ENCODE results near the gene TOP3A.

TOP3A gene

DNA sequence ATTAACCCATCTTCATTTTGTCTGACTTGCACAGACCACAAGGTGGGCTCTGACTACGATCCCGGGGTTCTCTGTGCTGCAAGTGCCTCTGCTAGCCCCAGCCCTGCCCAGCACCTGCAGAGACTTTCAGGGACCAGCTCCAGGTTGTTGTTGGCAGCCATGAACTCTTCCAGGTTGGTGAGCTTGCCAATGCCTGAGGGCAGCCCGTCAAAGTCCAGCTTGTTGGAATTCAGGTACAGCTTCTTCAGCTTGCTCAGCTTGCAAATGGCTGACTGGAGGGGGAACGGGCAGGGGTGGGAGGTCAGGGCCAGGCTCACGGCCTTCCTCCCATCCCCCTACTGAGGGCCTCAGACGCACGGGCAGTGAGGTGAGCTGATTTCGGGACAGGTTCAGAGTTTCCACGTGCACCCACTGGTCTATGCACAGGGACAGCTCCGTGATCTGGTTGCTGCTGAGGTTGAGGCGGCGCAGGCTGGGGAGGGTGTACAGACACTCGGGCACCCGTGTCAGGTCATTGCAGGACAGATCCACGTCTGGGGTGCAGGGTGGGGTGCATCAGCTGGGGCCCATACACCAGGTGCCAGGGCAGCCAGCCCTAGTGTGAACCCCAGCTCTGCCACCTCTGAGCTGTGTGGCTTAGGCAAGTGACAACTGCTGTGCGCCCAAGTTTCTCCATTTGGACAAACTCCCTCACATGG lies 61.5 kb downstream of the TOP3A start:
- DNase-seq (ENCODE audit: low read depth): no peak

- DNase-seq (ENCODE audit: low read depth): no peak
Measured at GRCh38 chr17:18252160-18252559, 62.6 kb downstream of the TOP3A start.

- no peak for DNase-seq (ENCODE audit: low read depth)
Measured at GRCh38 chr17:18251204-18251603, 63.6 kb downstream of the TOP3A start.

GRCh38 chr17:18250708-18251107 lies 64.1 kb downstream of the TOP3A start:
- DNase-seq (ENCODE audit: low read depth): no peak

- DNase-seq (ENCODE audit: low read depth): no peak
Measured at GRCh38 chr17:18250259-18250658, 64.5 kb downstream of the TOP3A start.

- DNase-seq (ENCODE audit: low read depth): no peak
Measured at GRCh38 chr17:18248811-18249210, 66.0 kb downstream of the TOP3A start.

DNA sequence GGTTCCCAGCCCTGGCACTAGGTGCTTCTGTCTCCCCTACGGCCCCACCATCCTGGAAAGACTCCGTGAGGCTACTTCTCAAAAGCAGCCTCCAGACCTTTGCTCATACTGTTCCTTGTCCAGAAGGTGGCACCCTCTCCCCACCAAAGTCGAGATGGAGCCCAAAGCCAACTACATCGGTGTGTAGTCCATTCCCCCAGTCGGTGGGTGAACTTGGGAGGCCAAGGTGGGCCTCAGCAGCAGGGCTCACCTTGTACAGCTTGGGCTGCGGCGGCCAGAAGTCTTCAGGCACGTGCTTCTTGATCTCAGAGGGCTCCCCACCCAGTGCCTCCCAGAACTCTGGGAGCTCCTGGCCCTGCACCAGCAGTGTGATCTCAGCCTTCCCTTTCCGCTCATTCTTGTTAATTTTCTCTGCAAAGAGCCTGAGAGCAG lies 66.5 kb downstream of the TOP3A start:
- no peak for DNase-seq (ENCODE audit: low read depth)

DNA sequence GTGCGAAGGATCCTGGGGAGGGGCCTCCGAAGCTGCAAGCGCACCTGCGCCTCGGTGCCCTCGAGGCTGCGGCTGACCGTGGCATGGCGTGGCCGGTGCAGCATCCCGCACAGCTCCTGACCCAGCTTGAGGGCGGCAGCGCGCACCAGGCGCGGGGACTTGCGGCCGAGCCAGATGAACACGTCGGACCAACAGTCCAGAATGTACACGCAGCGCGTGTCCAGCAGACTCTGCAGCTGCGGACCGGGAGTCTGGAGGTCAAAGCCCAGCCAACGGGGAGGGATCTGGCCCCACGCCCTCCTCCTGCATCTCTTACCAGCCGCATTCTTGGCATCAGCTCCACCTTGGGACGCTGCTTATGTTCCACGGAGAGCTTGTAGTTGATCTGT lies 67.2 kb downstream of the TOP3A start:
- no peak for DNase-seq (ENCODE audit: low read depth)

- DNase-seq (ENCODE audit: low read depth): no peak
Measured at GRCh38 chr17:18246880-18247612, 67.7 kb downstream of the TOP3A start.

GRCh38 chr17:18246109-18246725 lies 68.6 kb downstream of the TOP3A start:
- DNase-seq (ENCODE audit: low read depth): no peak

DNA sequence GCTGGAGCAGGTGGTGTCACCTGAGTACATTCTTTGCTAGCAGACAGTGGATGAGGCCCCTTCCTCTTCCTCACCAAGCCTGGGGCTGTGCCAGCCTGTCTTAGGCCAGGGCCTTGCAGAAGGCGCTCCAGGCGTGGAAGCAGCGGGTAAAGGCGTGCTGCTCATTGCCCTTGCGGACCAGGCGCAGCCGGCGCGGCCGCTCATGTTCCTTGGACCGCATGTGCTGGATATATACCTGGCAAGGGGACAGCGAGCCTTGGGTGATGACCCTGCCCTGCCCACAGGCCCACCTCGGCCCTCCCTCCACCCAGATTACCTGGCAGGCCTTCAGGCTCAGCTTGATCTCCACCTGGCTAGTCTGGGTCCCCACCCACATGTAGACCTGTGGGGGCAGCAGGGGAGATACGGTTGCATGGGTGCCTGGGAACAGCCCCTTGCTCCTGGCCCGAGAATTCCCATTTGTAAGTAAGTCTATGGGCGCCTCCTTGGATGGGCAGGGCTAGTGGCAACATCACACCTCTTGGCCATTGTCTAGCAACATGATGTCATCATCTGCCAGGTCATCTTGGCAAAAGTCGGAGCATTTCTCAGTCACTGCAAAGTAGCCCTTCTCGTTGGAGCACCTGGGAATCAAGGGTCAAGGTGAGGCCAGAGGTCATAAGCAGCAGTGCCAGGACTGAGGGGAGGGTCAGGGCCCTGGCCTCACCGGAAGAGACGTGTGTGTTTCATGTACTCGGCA lies 69.6 kb downstream of the TOP3A start:
- no peak for DNase-seq (ENCODE audit: low read depth)

DNA sequence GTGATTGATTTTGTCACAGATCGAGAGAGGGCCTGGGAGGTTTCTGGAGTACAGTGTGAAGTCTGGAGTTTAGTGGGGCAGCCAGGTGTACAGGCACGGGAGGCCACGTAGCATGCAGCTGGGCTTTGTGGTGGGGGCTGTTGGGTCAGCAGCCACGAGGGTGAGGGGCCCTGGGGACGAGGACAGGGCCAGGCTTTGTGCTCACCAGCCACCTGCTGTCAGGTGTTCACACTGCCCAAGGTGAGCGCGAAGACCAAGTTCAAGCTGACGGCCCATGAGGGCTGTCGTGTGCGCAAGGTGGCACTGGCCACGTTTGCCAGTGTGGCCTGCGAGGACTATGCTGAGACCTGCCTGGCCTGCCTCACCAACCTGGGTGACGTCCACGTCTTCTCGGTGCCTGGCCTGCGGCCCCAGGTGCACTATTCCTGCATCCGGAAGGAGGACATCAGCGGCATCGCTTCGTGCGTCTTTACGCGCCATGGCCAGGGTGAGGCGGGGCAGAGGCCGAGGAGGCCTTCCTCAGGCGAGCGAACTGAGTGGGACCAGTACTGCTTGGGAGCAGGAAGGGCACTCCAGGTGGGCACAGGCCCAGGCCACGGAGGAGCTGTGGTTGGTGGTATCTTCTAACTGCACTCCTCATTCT lies 73.4 kb downstream of the TOP3A start:
- DNase-seq (ENCODE audit: low read depth): no peak

DNA sequence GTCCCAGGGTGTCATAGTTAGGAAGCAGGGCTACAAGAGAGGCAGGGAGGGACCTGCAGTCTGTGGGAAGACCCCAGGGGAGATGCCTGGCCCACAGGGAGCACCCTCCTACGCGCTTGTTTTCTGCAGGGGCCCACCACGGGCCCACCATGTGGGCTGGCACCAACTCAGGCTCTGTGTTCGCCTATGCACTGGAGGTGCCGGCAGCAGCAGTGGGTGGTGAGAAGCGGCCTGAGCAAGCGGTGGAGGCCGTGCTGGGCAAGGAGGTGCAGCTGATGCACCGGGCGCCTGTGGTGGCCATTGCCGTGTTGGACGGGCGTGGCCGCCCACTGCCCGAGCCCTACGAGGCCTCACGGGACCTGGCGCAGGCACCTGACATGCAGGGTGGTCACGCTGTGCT lies 74.3 kb downstream of the TOP3A start:
- DNase-seq (ENCODE audit: low read depth): no peak

DNA sequence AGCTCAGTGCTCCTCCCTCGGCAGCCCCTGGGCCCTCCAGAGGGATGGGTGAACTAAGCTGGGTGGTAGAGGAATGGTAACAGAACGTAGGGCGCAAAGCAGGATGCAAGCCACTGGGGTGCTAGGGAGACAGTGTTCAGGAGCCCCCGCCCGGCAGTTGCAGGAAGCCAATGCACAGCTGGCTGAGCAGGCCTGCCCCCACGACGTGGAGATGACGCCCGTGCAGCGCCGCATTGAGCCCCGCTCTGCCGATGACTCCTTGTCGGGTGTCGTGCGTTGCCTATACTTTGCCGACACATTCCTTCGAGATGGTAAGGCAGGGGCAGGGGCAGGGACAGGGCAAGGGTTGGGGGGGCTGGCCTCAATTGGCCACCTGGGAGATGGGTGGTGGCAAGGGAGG lies 76.5 kb downstream of the TOP3A start:
- no peak for DNase-seq (ENCODE audit: low read depth)

DNA sequence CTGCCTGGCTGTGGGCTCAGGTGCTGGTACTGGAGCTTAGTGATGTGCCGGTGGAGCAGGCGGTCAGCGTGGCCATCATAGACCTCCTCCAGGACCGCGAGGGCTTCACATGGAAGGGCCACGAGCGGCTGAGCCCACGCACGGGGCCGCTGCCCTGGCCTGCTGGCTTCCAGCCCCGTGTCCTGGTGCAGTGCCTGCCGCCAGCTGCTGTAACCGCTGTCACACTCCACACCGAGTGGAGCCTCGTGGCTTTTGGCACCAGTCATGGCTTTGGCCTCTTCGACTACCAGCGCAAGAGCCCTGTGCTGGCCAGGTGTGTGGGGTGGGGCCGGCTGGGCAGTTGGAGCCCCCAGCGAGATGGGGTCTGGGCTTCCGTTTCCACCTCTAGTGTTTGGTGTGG lies 77.3 kb downstream of the TOP3A start:
- no peak for DNase-seq (ENCODE audit: low read depth)

- DNase-seq (ENCODE audit: low read depth): no peak
Measured at GRCh38 chr17:18236494-18236893, 78.3 kb downstream of the TOP3A start.

DNA sequence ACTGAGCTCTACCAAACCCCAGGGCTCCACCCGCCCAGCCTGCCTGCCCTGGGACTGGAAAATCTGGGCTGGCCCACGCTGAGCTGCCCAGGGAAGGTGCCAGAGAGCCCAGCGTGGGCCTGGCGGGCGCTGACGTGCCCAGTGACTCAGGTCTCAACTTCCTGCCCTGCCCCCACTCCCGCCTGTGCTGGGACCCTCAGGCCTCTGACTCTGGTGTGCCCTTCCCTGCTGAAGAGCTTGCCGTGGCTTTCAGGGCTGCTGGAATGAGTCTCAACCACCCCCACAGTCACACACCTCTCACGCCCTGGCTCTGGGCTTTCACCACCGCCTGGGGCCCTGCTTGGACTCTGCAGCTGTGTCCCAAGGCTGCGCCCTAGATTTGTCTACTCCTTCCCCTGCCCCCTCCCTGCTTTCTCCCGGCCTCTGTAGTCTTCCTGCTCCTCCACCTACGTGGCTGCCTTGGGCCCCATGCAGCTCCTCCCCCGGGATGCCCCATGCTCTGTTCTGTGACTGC lies 79.0 kb downstream of the TOP3A start:
- no peak for DNase-seq (ENCODE audit: low read depth)

DNA sequence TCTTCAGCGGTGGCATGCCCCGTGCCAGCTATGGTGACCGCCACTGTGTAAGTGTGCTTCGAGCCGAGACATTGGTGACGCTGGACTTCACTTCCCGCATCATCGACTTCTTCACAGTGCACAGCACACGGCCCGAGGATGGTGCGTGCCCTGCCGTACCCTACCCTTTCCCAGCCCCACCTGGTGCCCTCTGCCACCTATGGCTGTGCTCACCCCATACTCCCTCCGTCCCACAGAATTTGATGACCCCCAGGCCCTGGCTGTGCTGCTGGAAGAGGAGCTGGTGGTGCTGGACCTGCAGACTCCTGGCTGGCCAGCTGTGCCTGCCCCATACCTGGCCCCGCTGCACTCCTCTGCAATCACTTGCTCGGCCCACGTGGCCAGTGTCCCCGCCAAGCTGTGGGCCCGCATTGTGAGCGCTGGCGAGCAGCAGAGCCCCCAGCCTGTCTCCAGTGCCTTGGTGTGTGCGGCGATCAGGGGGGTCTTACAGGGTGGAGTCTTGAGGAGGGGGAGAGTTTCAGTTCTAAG lies 79.9 kb downstream of the TOP3A start:
- no peak for DNase-seq (ENCODE audit: low read depth)

GRCh38 chr17:18233803-18234518 lies 80.8 kb downstream of the TOP3A start:
- no peak for DNase-seq (ENCODE audit: low read depth)

DNA sequence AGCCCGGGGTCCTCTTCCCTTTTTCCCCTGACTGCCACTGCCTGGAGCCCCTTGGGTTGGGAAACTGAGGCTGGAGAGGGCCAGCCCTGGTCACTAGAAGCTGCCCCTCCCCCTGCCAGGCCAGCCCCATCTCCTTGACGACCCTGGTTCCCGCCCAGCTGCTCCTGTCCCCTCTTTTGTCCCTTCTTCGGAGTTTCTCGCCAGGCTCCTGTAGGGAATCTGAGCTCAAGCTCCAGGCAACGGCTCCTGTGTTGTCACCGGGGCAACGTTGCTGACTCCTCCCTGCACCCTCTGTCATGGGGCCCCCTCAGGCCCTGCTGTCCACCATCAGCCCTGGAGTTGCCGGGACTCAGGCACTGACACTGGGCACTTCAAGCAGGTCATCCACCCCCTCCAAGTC lies 83.6 kb downstream of the TOP3A start:
- no peak for DNase-seq (ENCODE audit: low read depth)
